IMR-90 (cell line): Measurements from ENCODE around the gene SUGCT.

Experiments used
- BHLHE40 ChIP-seq: fragments of 150-350 bp; IDR thresholded peaks from 2 replicates; pipeline ENCODE4 v1.6.1; 2016; ENCODE audit warnings: mild to moderate bottlenecking, low read depth, low read length
- CEBPB ChIP-seq: IDR thresholded peaks from 2 replicates; pipeline ENCODE4 v1.6.1; 2012; ENCODE audit warnings: low read depth, low read length, improper control_type of control experiment
- CTCF ChIP-seq: conservative IDR thresholded peaks from 2 replicates; pipeline ENCODE4 v1.5.1; 2012; ENCODE audit warnings: mild to moderate bottlenecking, low read depth, low read length, improper control_type of control experiment
- MXI1 ChIP-seq: IDR thresholded peaks from 2 replicates; pipeline ENCODE4 v1.6.1; 2012; ENCODE audit warnings: low read depth, mild to moderate bottlenecking, low read length, moderate library complexity, borderline replicate concordance
- POLR2A ChIP-seq: IDR thresholded peaks from 2 replicates; pipeline ENCODE4 v1.6.1; 2012; ENCODE audit warnings: mild to moderate bottlenecking, low read depth, low read length
- RAD21 ChIP-seq: IDR thresholded peaks from 2 replicates; pipeline ENCODE4 v1.6.1; 2012; ENCODE audit warnings: low read length, improper control_type of control experiment
- RCOR1 ChIP-seq: IDR thresholded peaks from 2 replicates; pipeline ENCODE4 v1.6.1; 2012; ENCODE audit warnings: mild to moderate bottlenecking, low read length, improper control_type of control experiment; ENCODE audit not compliant: insufficient replicate concordance
- RFX5 ChIP-seq: IDR thresholded peaks from 2 replicates; pipeline ENCODE4 v1.8.0; 2012; ENCODE audit warnings: low read depth, mild to moderate bottlenecking, low read length, moderate library complexity
- USF2 ChIP-seq: fragments of 150-350 bp; IDR thresholded peaks from 2 replicates; pipeline ENCODE4 v1.6.1; 2017; ENCODE audit warnings: mild to moderate bottlenecking, antibody characterized with exemption, low read length, low read depth

GRCh38 chr7:40244226-40244625 lies 109.4 kb downstream of the SUGCT start:
- no peak for TF ChIP-seq POLR2A
- TF ChIP-seq CTCF, result no peak
- TF ChIP-seq USF2, result no peak
- TF ChIP-seq BHLHE40, result no peak
- TF ChIP-seq RFX5, result no peak
- TF ChIP-seq RCOR1, result no peak
- no peak for TF ChIP-seq RAD21
- no peak for TF ChIP-seq CEBPB
- TF ChIP-seq MXI1, result no peak
